OCI-LY3 (cell line): ENCODE results near the gene USE1.

Experiments used
- CTCF ChIP-seq: fragments of 200-600, 300-600 bp; sonication (generic); IDR thresholded peaks from 2 replicates; pipeline ENCODE4 v1.5.1; 2014; ENCODE audit warnings: antibody characterized with exemption, low read length, low read depth
- EZH2phosphoT487 ChIP-seq: fragments of 200-600 bp; shearing (Covaris generic); IDR thresholded peaks from 2 replicates; pipeline ENCODE4 v1.6.1; 2018; ENCODE audit warnings: antibody characterized with exemption, mixed run types, low read depth

DNA sequence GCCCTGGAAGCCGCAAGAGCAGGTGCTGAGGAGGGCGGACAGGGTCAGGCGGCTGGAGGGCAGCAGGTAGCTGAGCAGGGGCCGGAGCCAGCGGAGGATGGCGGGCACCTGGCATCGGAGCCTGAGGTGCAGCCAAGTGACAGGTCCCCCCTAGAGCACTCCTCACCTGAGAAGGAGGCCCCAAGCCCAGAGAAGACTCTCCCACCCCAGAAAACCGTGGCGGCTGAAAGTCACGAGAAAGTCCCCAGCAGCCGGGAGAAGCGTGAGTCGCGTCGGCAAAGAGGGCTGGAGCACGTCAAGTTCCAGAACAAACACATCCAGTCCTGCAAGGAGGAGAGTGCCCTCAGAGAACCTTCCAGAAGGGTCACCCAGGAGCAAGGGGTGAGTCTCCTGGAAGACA lies 20.5 kb upstream of the USE1 start:
- no peak for TF ChIP-seq CTCF
- TF ChIP-seq EZH2phosphoT487 = no peak
